RPMI8226 (cell line): ENCODE results near the gene GNAQ.

Experiments used
- DNase-seq: peaks from one replicate; pipeline ENCODE4 v3.0.0-alpha.2; 2015

GNAQ gene

GRCh38 chr9:77935211-77935610 lies 96.4 kb downstream of the GNAQ start:
- no peak for DNase-seq

GRCh38 chr9:77933976-77934375 lies 97.6 kb downstream of the GNAQ start:
- DNase-seq: no peak

GRCh38 chr9:77933019-77933418 lies 98.6 kb downstream of the GNAQ start:
- no peak for DNase-seq

- DNase-seq: no peak
These were observed 101.7 kb downstream of the GNAQ start for GRCh38 chr9:77929942-77930341.

GRCh38 chr9:77927265-77927664 lies 104.3 kb downstream of the GNAQ start:
- DNase-seq: no peak

- DNase-seq: no peak
These were observed 105.2 kb downstream of the GNAQ start for GRCh38 chr9:77926371-77926878.

GRCh38 chr9:77922591-77922990 lies 109.0 kb downstream of the GNAQ start:
- DNase-seq: no peak

GRCh38 chr9:77917800-77918199 lies 113.8 kb downstream of the GNAQ start:
- DNase-seq: no peak

GRCh38 chr9:77916820-77917219 lies 114.8 kb downstream of the GNAQ start:
- no peak for DNase-seq

- DNase-seq: no peak
These were observed 115.2 kb downstream of the GNAQ start for GRCh38 chr9:77916410-77916819.

- DNase-seq: no peak
These were observed 115.9 kb downstream of the GNAQ start for GRCh38 chr9:77915744-77916143.

- no peak for DNase-seq
These were observed 118.5 kb downstream of the GNAQ start for GRCh38 chr9:77912895-77913693.

- DNase-seq: no peak
These were observed 119.7 kb downstream of the GNAQ start for GRCh38 chr9:77911928-77912327.

- no peak for DNase-seq
These were observed 121.4 kb downstream of the GNAQ start for GRCh38 chr9:77910194-77910621.

- DNase-seq: no peak
These were observed 122.3 kb downstream of the GNAQ start for GRCh38 chr9:77909306-77909705.

GRCh38 chr9:77908293-77908692 lies 123.3 kb downstream of the GNAQ start:
- DNase-seq: no peak

- no peak for DNase-seq
These were observed 124.0 kb downstream of the GNAQ start for GRCh38 chr9:77907585-77907984.

- no peak for DNase-seq
These were observed 124.6 kb downstream of the GNAQ start for GRCh38 chr9:77906991-77907390.

GRCh38 chr9:77903666-77904285 lies 127.8 kb downstream of the GNAQ start:
- DNase-seq: no peak

GRCh38 chr9:77901771-77902170 lies 129.8 kb downstream of the GNAQ start:
- no peak for DNase-seq

- no peak for DNase-seq
These were observed 130.6 kb downstream of the GNAQ start for GRCh38 chr9:77901018-77901417.

GRCh38 chr9:77899679-77900354 lies 131.8 kb downstream of the GNAQ start:
- no peak for DNase-seq

- no peak for DNase-seq
These were observed 132.7 kb downstream of the GNAQ start for GRCh38 chr9:77898864-77899263.
